Measurements from ENCODE around the gene LRMDA. TPM values are rescaled to one million over a fixed set of nuclear protein-coding genes. Genes with fewer than 3 reads are reported as not detected.

Gene LRMDA
- total RNA-seq, 1 experiment from 2014 or later = 4.8 TPM

GRCh38 chr10:76086170-76086760 is 654.8 kb downstream of the LRMDA start:
- RAD21 ChIA-PET (ENCODE audit: low non-redundant PET in 1 of 2, low total read pairs in 2 of 2, uncharacterized antibody in 2 of 2, unreplicated experiment in 2 of 2) = no interaction called here
- H3K4me2 ChIP-seq (ENCODE audit: low read length) = peak overlapping the region; percentile 21; the same call in 1 of the 2 replicates
- no peaks in the 10 kb centered on the region for H4K20me1 ChIP-seq (ENCODE audit: insufficient read depth)
- ATAC-seq (no peak), DNase-seq (ENCODE audit: low read depth, low spot score) (no peak)
- no peaks in the 10 kb centered on the region for H3K79me2 ChIP-seq (ENCODE audit: insufficient read depth, low read length)
- H3K36me3 ChIP-seq (ENCODE audit: control insufficient read depth in 1 of 2, insufficient read depth in 2 of 2, low read length in 2 of 2) = no peaks in the 10 kb centered on the region
- peaks cover 9% of the 10 kb centered on the region for H3K27me3 ChIP-seq (ENCODE audit: insufficient read depth, low read length)
- H3K27ac ChIP-seq (ENCODE audit: low read depth, low read length) = no peak overlapping the region
- no peak for TF ChIP-seq SIN3A (IDR thresholded peaks at IDR 0.05; ENCODE audit: low read depth)
- TF ChIP-seq CEBPB (IDR thresholded peaks at IDR 0.05; ENCODE audit: low read depth) = no peak
- TF ChIP-seq FOSL1 (IDR thresholded peaks at IDR 0.05; ENCODE audit: low read depth) = no peak
- TF ChIP-seq EZH2phosphoT487 (IDR thresholded peaks at IDR 0.05; ENCODE audit: borderline replicate concordance) = no peak
- TF ChIP-seq POLR2A (IDR thresholded peaks at IDR 0.05; ENCODE audit: borderline replicate concordance, extremely low read depth, insufficient read depth, insufficient read length) = no peak
- TF ChIP-seq EZH2 (IDR thresholded peaks at IDR 0.05) = no peak
- no peak for TF ChIP-seq ZBTB33 (IDR thresholded peaks at IDR 0.05; ENCODE audit: extremely low read depth, insufficient replicate concordance, low read length)
- H3K4me1 ChIP-seq (ENCODE audit: control insufficient read depth in 1 of 2, insufficient read depth in 2 of 2, low read length in 2 of 2) = peaks cover 19 to 38% of the 10 kb centered on the region in 2 experiments
- H3K9me3 ChIP-seq (ENCODE audit: control insufficient read depth in 1 of 2, insufficient read depth in 1 of 2, low read depth in 1 of 2, low read length in 2 of 2) = no peaks in the 10 kb centered on the region
- intact Hi-C loops (cut with micrococcal nuclease) = no loop called here
- no TSS peak for BruUV-seq (replicated peaks)
- H3K9ac ChIP-seq (ENCODE audit: low read length) = no peak overlapping the region
- POLR2A ChIA-PET = interaction anchor here (1.3 to 1.4 kb wide), 2 partner anchors 685 to 687 kb away, joined by 3 to 4 read pairs; partner anchors contain the start of gene ZNF503
- no peak overlapping the region for H2AFZ ChIP-seq (ENCODE audit: low read depth, low read length, poor library complexity, severe bottlenecking)
- CTCF ChIA-PET = interaction anchor here (0.7 to 2.1 kb wide), 7 partner anchors 8 to 690 kb away, joined by 3 to 14 read pairs (median 5); partner anchors contain the start of gene ZNF503
- no peak overlapping the region for H3K4me3 ChIP-seq (replicated peaks in 1 of 2; ENCODE audit: low read depth in 1 of 2, low read length in 2 of 2)
- H3K9me2 ChIP-seq (ENCODE audit: insufficient read depth) = no peaks in the 10 kb centered on the region

Measured in HCT116 (cell line).